ENCODE results near the gene FSD1.

- TF ChIP-seq CTCF (IDR thresholded peaks at IDR 0.05; ENCODE audit: low read length) (no peak), EZH2 (IDR thresholded peaks at IDR 0.05; ENCODE audit: borderline replicate concordance, low read length) (no peak)
Measured at GRCh38 chr19:4267901-4268815, 36.2 kb upstream of the FSD1 start.

Measured in OCI-LY1 (cell line).